ENCODE measurements around the gene DGKG.

DGKG gene

GRCh38 chr3:186381424-186382216, 19.6 kb upstream of the DGKG start:
- H3K27ac ChIP-seq = no peak overlapping the region
- POLR2A ChIA-PET (ENCODE audit: low non-redundant PET) = no interaction called here
- TF ChIP-seq CTCF (conservative IDR thresholded peaks at IDR 0.05; ENCODE audit: low read depth) = no peak
- CTCF ChIA-PET = no interaction called here
- DNase-seq (ENCODE audit: low spot score) = peak; percentile 34

DNA sequence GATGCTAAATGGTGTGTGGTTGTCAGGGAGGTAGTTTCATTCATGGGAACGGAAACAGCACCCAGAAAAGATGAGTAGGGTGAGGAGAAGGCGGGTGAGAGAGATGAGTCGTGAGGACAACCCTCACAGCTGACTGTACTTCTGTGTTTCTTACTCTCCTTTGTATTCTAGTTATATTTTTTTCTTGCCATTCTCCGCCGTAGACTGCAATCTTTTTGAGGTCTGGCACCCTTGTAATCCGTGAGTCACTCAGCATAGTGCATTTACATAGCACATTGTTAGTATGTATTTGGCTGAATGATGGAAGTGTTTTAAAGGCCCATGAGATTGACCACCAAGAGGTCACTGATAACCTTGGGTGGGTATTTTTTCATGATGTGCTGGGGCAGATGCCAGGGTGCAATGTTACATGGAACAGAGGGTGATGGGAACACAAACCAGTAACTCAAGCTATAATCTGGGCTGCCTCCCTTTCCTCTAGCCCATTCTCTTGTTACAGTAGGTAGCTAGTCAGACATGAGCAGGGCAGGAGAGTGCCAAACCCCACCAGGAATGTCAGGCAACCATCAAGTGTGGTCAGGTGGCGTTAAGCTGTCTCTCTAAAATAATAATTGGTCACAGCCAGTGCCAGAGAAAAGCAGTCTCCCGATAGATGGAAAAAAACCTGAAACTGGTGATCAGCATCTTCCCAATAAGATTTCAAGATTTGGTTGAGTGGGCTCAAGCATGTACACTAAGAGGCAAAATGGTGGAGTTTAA, 18.8 kb upstream of the DGKG start:
- POLR2A ChIA-PET (ENCODE audit: low non-redundant PET) = no interaction called here
- no peak for DNase-seq (ENCODE audit: low spot score)
- CTCF ChIA-PET = no interaction called here

GRCh38 chr3:186375443-186375842, 13.4 kb upstream of the DGKG start:
- ChIA-PET CTCF (no interaction called here), POLR2A (ENCODE audit: low non-redundant PET) (no interaction called here)
- TF ChIP-seq CTCF (conservative IDR thresholded peaks at IDR 0.05; ENCODE audit: low read depth) = no peak
- H3K27ac ChIP-seq = no peak overlapping the region
- no peak for DNase-seq (ENCODE audit: low spot score)

More for the DNA sequence above, 18.8 kb upstream of the DGKG start:
- no peak overlapping the region for H3K27ac ChIP-seq
- TF ChIP-seq CTCF (conservative IDR thresholded peaks at IDR 0.05; ENCODE audit: low read depth) = no peak

- DNase-seq (ENCODE audit: low spot score) = no peak
- POLR2A ChIA-PET (ENCODE audit: low non-redundant PET) = no interaction called here
- no peak overlapping the region for H3K27ac ChIP-seq
- CTCF ChIA-PET = no interaction called here
- no peak for TF ChIP-seq CTCF (conservative IDR thresholded peaks at IDR 0.05; ENCODE audit: low read depth)
Observed at GRCh38 chr3:186374376-186374775, 12.3 kb upstream of the DGKG start.

GRCh38 chr3:186369217-186369616, 7.2 kb upstream of the DGKG start:
- no peak for TF ChIP-seq CTCF (conservative IDR thresholded peaks at IDR 0.05; ENCODE audit: low read depth)
- ChIA-PET CTCF (no interaction called here), POLR2A (ENCODE audit: low non-redundant PET) (no interaction called here)
- H3K27ac ChIP-seq = no peak overlapping the region
- no peak for DNase-seq (ENCODE audit: low spot score)

DNA sequence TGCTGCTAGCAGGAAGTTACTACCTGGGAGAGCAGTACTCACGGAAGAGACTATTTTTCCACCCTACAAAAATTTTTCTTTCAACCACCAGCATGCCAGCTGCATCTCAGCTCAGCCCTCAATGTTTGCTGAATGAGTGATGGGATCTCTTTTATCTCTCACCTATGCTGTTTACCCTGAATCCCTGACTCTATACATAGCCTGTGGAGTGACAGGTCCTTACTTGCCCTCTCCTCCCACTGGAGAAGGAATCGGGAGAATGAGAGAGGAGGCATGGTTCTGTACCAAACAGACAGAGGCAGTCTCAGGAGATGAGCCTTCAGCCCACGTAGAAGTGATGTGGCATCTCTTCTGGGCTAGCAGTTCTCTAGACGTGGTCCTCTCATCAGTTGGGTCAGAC, 6.7 kb upstream of the DGKG start:
- DNase-seq (ENCODE audit: low spot score) = peak; percentile 30
- TF ChIP-seq CTCF (conservative IDR thresholded peaks at IDR 0.05; ENCODE audit: low read depth) = no peak
- ChIA-PET CTCF (interaction anchor here (0.6 to 1.0 kb wide), 3 partner anchors 168 to 386 kb away, joined by 3 to 4 read pairs (median 3); no protein-coding TSS in a partner anchor), POLR2A (ENCODE audit: low non-redundant PET) (no interaction called here)
- no peak overlapping the region for H3K27ac ChIP-seq

Data from RWPE1 (cell line).